ENCODE data around the gene PRKN.

Gene PRKN

GRCh38 chr6:161722394-161722793 lies 1005.2 kb downstream of the PRKN start:
- TF ChIP-seq CTCF (IDR thresholded peaks at IDR 0.05; ENCODE audit: extremely low read depth, insufficient read depth, missing control alignments), result no peak
- DNase-seq (ENCODE audit: low spot score), result no peak
- in situ Hi-C loops (cut with MboI; ENCODE audit: low pct_unique_long_range_greater_than_20kb, low sequenced_read_pairs, unreplicated experiment), result no loop called here

- TF ChIP-seq CTCF (IDR thresholded peaks at IDR 0.05; ENCODE audit: extremely low read depth, insufficient read depth, missing control alignments), result no peak
- in situ Hi-C loops (cut with MboI; ENCODE audit: low pct_unique_long_range_greater_than_20kb, low sequenced_read_pairs, unreplicated experiment), result no loop called here
- no peak for DNase-seq (ENCODE audit: low spot score)
These were observed 1006.1 kb downstream of the PRKN start for GRCh38 chr6:161721511-161721910.

GRCh38 chr6:161716176-161716575 lies 1011.4 kb downstream of the PRKN start:
- in situ Hi-C loops (cut with MboI; ENCODE audit: low pct_unique_long_range_greater_than_20kb, low sequenced_read_pairs, unreplicated experiment), result no loop called here
- no peak for TF ChIP-seq CTCF (IDR thresholded peaks at IDR 0.05; ENCODE audit: extremely low read depth, insufficient read depth, missing control alignments)
- DNase-seq (ENCODE audit: low spot score), result no peak

- in situ Hi-C loops (cut with MboI; ENCODE audit: low pct_unique_long_range_greater_than_20kb, low sequenced_read_pairs, unreplicated experiment), result no loop called here
- DNase-seq (ENCODE audit: low spot score), result no peak
- no peak for TF ChIP-seq CTCF (IDR thresholded peaks at IDR 0.05; ENCODE audit: extremely low read depth, insufficient read depth, missing control alignments)
These were observed 1015.6 kb downstream of the PRKN start for GRCh38 chr6:161711938-161712337.

GRCh38 chr6:161711515-161711914 lies 1016.1 kb downstream of the PRKN start:
- DNase-seq (ENCODE audit: low spot score), result no peak
- no peak for TF ChIP-seq CTCF (IDR thresholded peaks at IDR 0.05; ENCODE audit: extremely low read depth, insufficient read depth, missing control alignments)
- in situ Hi-C loops (cut with MboI; ENCODE audit: low pct_unique_long_range_greater_than_20kb, low sequenced_read_pairs, unreplicated experiment), result no loop called here

GRCh38 chr6:161710698-161711097 lies 1016.9 kb downstream of the PRKN start:
- DNase-seq (ENCODE audit: low spot score), result no peak
- in situ Hi-C loops (cut with MboI; ENCODE audit: low pct_unique_long_range_greater_than_20kb, low sequenced_read_pairs, unreplicated experiment), result no loop called here
- TF ChIP-seq CTCF (IDR thresholded peaks at IDR 0.05; ENCODE audit: extremely low read depth, insufficient read depth, missing control alignments), result no peak

GRCh38 chr6:161701056-161701455 lies 1026.5 kb downstream of the PRKN start:
- no peak for DNase-seq (ENCODE audit: low spot score)
- TF ChIP-seq CTCF (IDR thresholded peaks at IDR 0.05; ENCODE audit: extremely low read depth, insufficient read depth, missing control alignments), result no peak
- in situ Hi-C loops (cut with MboI; ENCODE audit: low pct_unique_long_range_greater_than_20kb, low sequenced_read_pairs, unreplicated experiment), result no loop called here
